Spinal cord (tissue), 10 donors: ENCODE results near the gene WFDC5. TPM values are rescaled to one million over a fixed set of nuclear protein-coding genes. Genes with fewer than 3 reads are reported as not detected.

ENCODE experiments used
- DNase-seq, 6 donors: peaks; one replicate each; pipeline versions ENCODE4 v3.0.0 to v3.0.0-alpha.2; 2013 to 2015; ENCODE audit warnings: low spot score in 6 of 6, low read depth in 4 of 6
- H3K27ac ChIP-seq: one replicate; pipeline ENCODE4 v1.5.1; 2013; ENCODE audit warnings: low read depth, low read length, control low read depth
- H3K27me3 ChIP-seq: one replicate; pipeline ENCODE4 v1.6.1; 2013; ENCODE audit warnings: low read length; ENCODE audit not compliant: control insufficient read depth, insufficient read depth
- H3K36me3 ChIP-seq: one replicate; pipeline ENCODE4 v1.6.1; 2013; ENCODE audit warnings: low read length; ENCODE audit not compliant: control insufficient read depth, insufficient read depth
- H3K4me1 ChIP-seq: one replicate; pipeline ENCODE4 v1.6.1; 2013; ENCODE audit warnings: low read length; ENCODE audit not compliant: control insufficient read depth, insufficient read depth
- H3K4me3 ChIP-seq: one replicate; pipeline ENCODE4 v1.5.1; 2013; ENCODE audit warnings: low read depth, low read length, control low read depth
- H3K9me3 ChIP-seq: one replicate; pipeline ENCODE4 v1.6.1; 2013; ENCODE audit warnings: low read length; ENCODE audit not compliant: control insufficient read depth, insufficient read depth
- WGBS: methylation state at CpG from one replicate; pipeline ENCODE4 v1.1.5; 2013; ENCODE audit warnings: missing lambda C conversion rate; ENCODE audit not compliant: insufficient coverage; 5-methylcytosine and 5-hydroxymethylcytosine counted together
- polyA plus RNA-seq, 2 donors: library from polyadenylated mRNA; unstranded; fragments of 120-200 nt; gene quantifications; one replicate each; pipeline ENCODE4 v1.2.1, GENCODE V29; 2013; ENCODE audit not compliant: insufficient read length in 2 of 2
- total RNA-seq, 2 donors: library from RNA; depleted of rRNA in 1 of 2; stranded (reverse); fragments of 120-200 nt in 1 of 2; fragments of >200 nt in 1 of 2; gene quantifications; one replicate each; pipeline versions ENCODE4 v1.2.3 to v1.2.4, GENCODE V29; 2013 to 2014
- donor health status: healthy.

The WFDC5 gene
- total and polyA plus RNA-seq, 4 donors: 0.28 to 0.57 (median 0.33) TPM; not detected in 1

GRCh38 chr20:45083127-45083526 lies 31.8 kb downstream of the WFDC5 start:
- no peak for DNase-seq
- Histone ChIP-seq H3K4me1 (no peaks in the 10 kb centered on the region), H3K4me3 (no peak overlapping the region), H3K27me3 (no peaks in the 10 kb centered on the region), H3K36me3 (peaks cover 4% of the 10 kb centered on the region), H3K9me3 (no peaks in the 10 kb centered on the region), H3K27ac (no peak overlapping the region)
- WGBS: no CpG with 5 or more reads among the region's 1 CpG

GRCh38 chr20:45082468-45082867 lies 32.5 kb downstream of the WFDC5 start:
- Histone ChIP-seq H3K4me3 (no peak overlapping the region), H3K9me3 (no peaks in the 10 kb centered on the region), H3K27me3 (no peaks in the 10 kb centered on the region), H3K4me1 (no peaks in the 10 kb centered on the region), H3K27ac (no peak overlapping the region), H3K36me3 (peaks cover 6% of the 10 kb centered on the region)
- WGBS: no CpG with 5 or more reads among the region's 3 CpGs
- no peak for DNase-seq

- peak in 1 of 6 donors; percentile 12 for DNase-seq
- H3K27ac ChIP-seq: no peak overlapping the region
- no peaks in the 10 kb centered on the region for H3K27me3 ChIP-seq
- peaks cover 12% of the 10 kb centered on the region for H3K36me3 ChIP-seq
- no peak overlapping the region for H3K4me3 ChIP-seq
- H3K4me1 ChIP-seq: no peaks in the 10 kb centered on the region
- no peaks in the 10 kb centered on the region for H3K9me3 ChIP-seq
- 81% methylated on average over 1 of the region's 5 CpGs for WGBS
These were observed 33.9 kb downstream of the WFDC5 start for GRCh38 chr20:45080867-45081624.

- H3K4me1 ChIP-seq: no peaks in the 10 kb centered on the region
- WGBS: 40% methylated on average over 1 of the region's 3 CpGs
- no peaks in the 10 kb centered on the region for H3K9me3 ChIP-seq
- no peak for DNase-seq
- no peaks in the 10 kb centered on the region for H3K27me3 ChIP-seq
- H3K27ac ChIP-seq: no peak overlapping the region
- no peak overlapping the region for H3K4me3 ChIP-seq
- H3K36me3 ChIP-seq: peaks cover 18% of the 10 kb centered on the region
These were observed 37.4 kb downstream of the WFDC5 start for GRCh38 chr20:45077559-45077958.

GRCh38 chr20:45073221-45073620 lies 41.8 kb downstream of the WFDC5 start:
- Histone ChIP-seq H3K27ac (no peak overlapping the region), H3K27me3 (no peaks in the 10 kb centered on the region), H3K9me3 (no peaks in the 10 kb centered on the region)

GRCh38 chr20:45072066-45072465 lies 42.9 kb downstream of the WFDC5 start:
- H3K27me3 ChIP-seq: no peaks in the 10 kb centered on the region
- 100% methylated on average over 1 of the region's 1 CpG for WGBS
- H3K9me3 ChIP-seq: no peaks in the 10 kb centered on the region
- H3K27ac ChIP-seq: no peak overlapping the region
- peaks cover 9% of the 10 kb centered on the region for H3K36me3 ChIP-seq
- no peak for DNase-seq
- H3K4me1 ChIP-seq: no peaks in the 10 kb centered on the region
- no peak overlapping the region for H3K4me3 ChIP-seq

More at GRCh38 chr20:45073221-45073620, 41.8 kb downstream of the WFDC5 start:
- H3K36me3 ChIP-seq: peaks cover 15% of the 10 kb centered on the region
- DNase-seq: no peak
- H3K4me1 ChIP-seq: no peaks in the 10 kb centered on the region
- WGBS: 69% methylated on average over 3 of the region's 3 CpGs
- no peak overlapping the region for H3K4me3 ChIP-seq

GRCh38 chr20:45070932-45071632 lies 43.9 kb downstream of the WFDC5 start:
- no peaks in the 10 kb centered on the region for H3K4me1 ChIP-seq
- H3K36me3 ChIP-seq: peaks cover 6% of the 10 kb centered on the region
- WGBS: 100% methylated on average over 4 of the region's 6 CpGs
- DNase-seq: no peak
- H3K4me3 ChIP-seq: no peak overlapping the region
- no peak overlapping the region for H3K27ac ChIP-seq
- H3K9me3 ChIP-seq: no peaks in the 10 kb centered on the region
- no peaks in the 10 kb centered on the region for H3K27me3 ChIP-seq

GRCh38 chr20:45069261-45069660 lies 45.7 kb downstream of the WFDC5 start:
- Histone ChIP-seq H3K9me3 (no peaks in the 10 kb centered on the region), H3K27ac (no peak overlapping the region), H3K4me3 (no peak overlapping the region), H3K36me3 (no peaks in the 10 kb centered on the region), H3K27me3 (no peaks in the 10 kb centered on the region), H3K4me1 (no peaks in the 10 kb centered on the region)
- DNase-seq: no peak
- WGBS: no CpG with 5 or more reads among the region's 1 CpG

GRCh38 chr20:45067558-45067957 lies 47.4 kb downstream of the WFDC5 start:
- no peaks in the 10 kb centered on the region for H3K36me3 ChIP-seq
- no peaks in the 10 kb centered on the region for H3K4me1 ChIP-seq
- H3K27ac ChIP-seq: no peak overlapping the region
- DNase-seq: peak in 1 of 6 donors; percentile 55
- H3K4me3 ChIP-seq: no peak overlapping the region
- no CpG with 5 or more reads among the region's 2 CpGs for whole genome bisulfite sequencing
- H3K9me3 ChIP-seq: peaks cover 2% of the 10 kb centered on the region
- no peaks in the 10 kb centered on the region for H3K27me3 ChIP-seq

- Histone ChIP-seq H3K4me3 (no peak overlapping the region), H3K36me3 (no peaks in the 10 kb centered on the region), H3K9me3 (peaks cover 2% of the 10 kb centered on the region), H3K27me3 (no peaks in the 10 kb centered on the region), H3K27ac (no peak overlapping the region), H3K4me1 (no peaks in the 10 kb centered on the region)
- DNase-seq: no peak
- WGBS: no CpG with 5 or more reads among the region's 4 CpGs
These were observed 47.9 kb downstream of the WFDC5 start for GRCh38 chr20:45067087-45067486.
